ENCODE data around the gene TGM3.
"Not testable (repeated sequence)": the region's sequence is repeated elsewhere in the genome, so short reads cannot be mapped to it uniquely, and the experiment has no call there.

The TGM3 gene

GRCh38 chr20:2295886-2296515, at the start of gene TGM3:
TGM3 (plus strand) TSS chr20:2296001; CDS start chr20:2296064, 63 bp downstream.
- no peak for DNase-seq

- DNase-seq, result no peak
Measured at GRCh38 chr20:2246069-2246491, 49.7 kb upstream of the TGM3 start.

GRCh38 chr20:2248837-2249236, 47.0 kb upstream of the TGM3 start:
- DNase-seq, result no peak

GRCh38 chr20:2249935-2250334, 45.9 kb upstream of the TGM3 start:
- DNase-seq, result no peak

GRCh38 chr20:2252419-2252997, 43.3 kb upstream of the TGM3 start:
- no peak for DNase-seq

- DNase-seq, result no peak
Measured at GRCh38 chr20:2253256-2253655, 42.5 kb upstream of the TGM3 start.

GRCh38 chr20:2254333-2254732, 41.5 kb upstream of the TGM3 start:
- no peak for DNase-seq

GRCh38 chr20:2255926-2256531, 39.8 kb upstream of the TGM3 start:
- DNase-seq, result no peak

- DNase-seq, result no peak
Measured at GRCh38 chr20:2259731-2260130, 36.1 kb upstream of the TGM3 start.

- no peak for DNase-seq
Measured at GRCh38 chr20:2260250-2260649, 35.6 kb upstream of the TGM3 start.

GRCh38 chr20:2261046-2261485, 34.7 kb upstream of the TGM3 start:
- DNase-seq, result no peak

- no peak for DNase-seq
Measured at GRCh38 chr20:2261629-2262028, 34.2 kb upstream of the TGM3 start.

GRCh38 chr20:2264118-2264517, 31.7 kb upstream of the TGM3 start:
- DNase-seq, result no peak

- DNase-seq, result not testable (repeated sequence)
Measured at GRCh38 chr20:2264621-2265374, 31.0 kb upstream of the TGM3 start.

GRCh38 chr20:2273634-2274302, 22.0 kb upstream of the TGM3 start:
- no peak for DNase-seq

GRCh38 chr20:2276015-2276414, 19.8 kb upstream of the TGM3 start:
- no peak for DNase-seq

GRCh38 chr20:2279253-2279779, 16.5 kb upstream of the TGM3 start:
- DNase-seq, result no peak

GRCh38 chr20:2280082-2280481, 15.7 kb upstream of the TGM3 start:
- DNase-seq, result no peak

- no peak for DNase-seq
Measured at GRCh38 chr20:2281563-2281962, 14.2 kb upstream of the TGM3 start.

GRCh38 chr20:2282181-2282580, 13.6 kb upstream of the TGM3 start:
- DNase-seq, result no peak

GRCh38 chr20:2283706-2284423, 11.9 kb upstream of the TGM3 start:
- no peak for DNase-seq

GRCh38 chr20:2285193-2285592, 10.6 kb upstream of the TGM3 start:
- no peak for DNase-seq

All from CD4-positive, alpha-beta T cell treated with Interleukin-21 for 1 hour (primary cell).